Endothelial cell of umbilical vein (primary cell): ENCODE data around the gene ITPRIPL1. TPM values are rescaled to one million over a fixed set of nuclear protein-coding genes. Genes with fewer than 3 reads are reported as not detected.

ENCODE experiments used
- BruUV-seq: library from RNA; stranded (reverse); fragments of 400-500 nt; replicated peaks from 2 replicates; lab custom pipeline; 2021; lab: Mats Ljungman, UMichigan
- CTCF ChIA-PET: fragments of 300-600, 350-600 bp; sonication (Branson Sonifier 250); formaldehyde crosslinking; loops from one replicate; lab custom pipeline; 2021; ENCODE audit warnings: antibody characterized with exemption, inconsistent platforms; lab: Charles Lee
- POLR2A ChIA-PET: fragments of 300-600, 350-600 bp; sonication (Branson Sonifier 250); formaldehyde crosslinking; loops from one replicate; lab custom pipeline; 2021; ENCODE audit warnings: antibody characterized with exemption, inconsistent platforms; lab: Charles Lee
- DNase-seq: peaks from one replicate; pipeline ENCODE4 v3.0.0-alpha.2; 2011; ENCODE audit warnings: low read depth, low spot score
- FAIRE-seq: peaks from 2 replicates; lab custom pipeline; 2011; peaks lifted over from hg19 to GRCh38; lab: Jason Lieb, UNC
- H2AFZ ChIP-seq: 2 replicates; pipeline ENCODE4 v1.6.0; 2012; ENCODE audit warnings: low read depth, low read length, control low read depth, inconsistent platforms
- H3K27ac ChIP-seq: 2 replicates; pipeline ENCODE4 v1.5.1; 2011; ENCODE audit warnings: low read depth, mild to moderate bottlenecking, control low read depth, low read length, moderate library complexity; ENCODE audit not compliant: insufficient read depth
- H3K27me3 ChIP-seq, 2 experiments: 2 replicates each; pipeline versions ENCODE4 v1.6.0 to v1.6.1; 2011; ENCODE audit warnings: low read length in 2 of 2, mixed read lengths in 1 of 2; ENCODE audit not compliant: control insufficient read depth in 2 of 2, insufficient read depth in 2 of 2
- H3K36me3 ChIP-seq, 2 experiments: 2 replicates in 1 of 2; 3 replicates in 1 of 2; pipeline ENCODE4 v1.5.1; 2011; ENCODE audit warnings: low read length in 2 of 2, mild to moderate bottlenecking in 1 of 2, moderate library complexity in 1 of 2; ENCODE audit not compliant: control insufficient read depth in 2 of 2, insufficient read depth in 2 of 2; ENCODE audit errors: extremely low read depth in 1 of 2
- H3K4me1 ChIP-seq: 3 replicates; pipeline ENCODE4 v1.5.1; 2011; ENCODE audit warnings: mild to moderate bottlenecking, low read length; ENCODE audit not compliant: control insufficient read depth, insufficient read depth; ENCODE audit errors: extremely low read depth
- H3K4me2 ChIP-seq: 2 replicates; pipeline ENCODE4 v1.6.1; 2011; ENCODE audit warnings: low read length, control low read depth, mixed read lengths; ENCODE audit not compliant: insufficient read depth
- H3K4me3 ChIP-seq, 3 experiments: fragments of 200-600 bp in 1 of 3; sonication (generic), shearing (Covaris generic) in 1 of 3; replicated peaks in 1 of 3; 2 replicates each; pipeline ENCODE4 v1.5.1; 2011 to 2016; ENCODE audit warnings: control low read depth in 3 of 3, low read length in 3 of 3, mild to moderate bottlenecking in 2 of 3, inconsistent platforms in 1 of 3, low read depth in 1 of 3, moderate library complexity in 1 of 3; ENCODE audit not compliant: insufficient read depth in 1 of 3
- H3K79me2 ChIP-seq: 2 replicates; pipeline ENCODE4 v1.6.0; 2012; ENCODE audit warnings: low read length, inconsistent platforms; ENCODE audit not compliant: control insufficient read depth, insufficient read depth
- H3K9ac ChIP-seq: replicated peaks from 2 replicates; pipeline ENCODE3; 2011; ENCODE audit warnings: low read length, control low read depth; ENCODE audit not compliant: insufficient read depth; ENCODE audit errors: extremely low read depth
- H3K9me1 ChIP-seq: replicated peaks from 3 replicates; pipeline ENCODE4 v1.6.0; 2011; ENCODE audit warnings: mild to moderate bottlenecking, low read length; ENCODE audit not compliant: control insufficient read depth, insufficient read depth; ENCODE audit errors: extremely low read depth
- H3K9me3 ChIP-seq: replicated peaks from 2 replicates; pipeline ENCODE4 v1.5.1; 2012; ENCODE audit warnings: low read length, inconsistent platforms; ENCODE audit not compliant: control insufficient read depth, insufficient read depth
- H4K20me1 ChIP-seq: replicated peaks from 2 replicates; pipeline ENCODE3; 2011; ENCODE audit warnings: mild to moderate bottlenecking, low read length; ENCODE audit not compliant: control insufficient read depth, insufficient read depth; ENCODE audit errors: extremely low read depth
- EZH2 ChIP-seq: IDR thresholded peaks from 2 replicates; pipeline ENCODE4 v1.6.1; 2012; ENCODE audit warnings: borderline replicate concordance, low read depth, mild to moderate bottlenecking, moderate library complexity, low read length, inconsistent platforms; ENCODE audit not compliant: severe bottlenecking
- FOS ChIP-seq: IDR thresholded peaks from 2 replicates; pipeline ENCODE4 v1.6.1; 2011; ENCODE audit warnings: mild to moderate bottlenecking, low read length, moderate library complexity, borderline replicate concordance; ENCODE audit not compliant: insufficient read depth
- GATA2 ChIP-seq: IDR thresholded peaks from 2 replicates; pipeline ENCODE4 v1.7.0; 2011; ENCODE audit warnings: low read depth, mild to moderate bottlenecking, moderate library complexity, mixed read lengths, low read length; ENCODE audit not compliant: insufficient read length, insufficient read depth
- JUN ChIP-seq: IDR thresholded peaks from 2 replicates; pipeline ENCODE4 v1.6.1; 2011; ENCODE audit warnings: borderline replicate concordance, low read depth; ENCODE audit not compliant: insufficient read length, insufficient read depth
- MAX ChIP-seq: IDR thresholded peaks from 2 replicates; pipeline ENCODE4 v1.6.1; 2011; ENCODE audit not compliant: insufficient read depth, insufficient read length
- MYC ChIP-seq: IDR thresholded peaks from one replicate; pipeline ENCODE4 v1.6.1; 2011; ENCODE audit warnings: mild to moderate bottlenecking, low read depth, low read length
- POLR2A ChIP-seq: IDR thresholded peaks from 2 replicates; pipeline ENCODE4 v1.6.1; 2012; ENCODE audit warnings: low read depth, mild to moderate bottlenecking, control low read depth, low read length
- POLR2AphosphoS5 ChIP-seq: IDR thresholded peaks from 2 replicates; pipeline ENCODE4 v1.6.1; 2012; ENCODE audit warnings: low read depth, mild to moderate bottlenecking, control low read depth, low read length, moderate library complexity; ENCODE audit not compliant: insufficient read depth
- dilution Hi-C: fragments of 300-500 bp; cut with MboI; formaldehyde crosslinking; loops from one replicate; pipeline ENCODE4 v1.15.0; 2019; ENCODE audit warnings: low sequenced_read_pairs; ENCODE audit not compliant: extremely low pct_ligation_motif_present
- intact Hi-C: fragments of 100-400 bp; cut with micrococcal nuclease; formaldehyde crosslinking; loops from one replicate; pipeline ENCODE4 v1.10.0; 2022
- polyA plus RNA-seq, 4 experiments: library from polyadenylated mRNA; depleted of rRNA in 3 of 4; stranded (reverse) in 3 of 4; unstranded in 1 of 4; fragments of >200 nt; gene quantifications; 2 replicates each; pipeline versions ENCODE4 v1.2.1 to v1.2.3, GENCODE V29; 2011 to 2012; ENCODE audit warnings: missing spikeins in 1 of 4
- total RNA-seq: library from RNA; stranded (reverse); gene quantifications from 2 replicates; pipeline ENCODE4 v1.2.3, GENCODE V29; 2021

The ITPRIPL1 gene
- total and polyA plus RNA-seq, 2 donors (not counting 3 experiments of a cell fraction or from before 2014, with no cell fraction given) = 2.6 to 5.8 TPM

DNA sequence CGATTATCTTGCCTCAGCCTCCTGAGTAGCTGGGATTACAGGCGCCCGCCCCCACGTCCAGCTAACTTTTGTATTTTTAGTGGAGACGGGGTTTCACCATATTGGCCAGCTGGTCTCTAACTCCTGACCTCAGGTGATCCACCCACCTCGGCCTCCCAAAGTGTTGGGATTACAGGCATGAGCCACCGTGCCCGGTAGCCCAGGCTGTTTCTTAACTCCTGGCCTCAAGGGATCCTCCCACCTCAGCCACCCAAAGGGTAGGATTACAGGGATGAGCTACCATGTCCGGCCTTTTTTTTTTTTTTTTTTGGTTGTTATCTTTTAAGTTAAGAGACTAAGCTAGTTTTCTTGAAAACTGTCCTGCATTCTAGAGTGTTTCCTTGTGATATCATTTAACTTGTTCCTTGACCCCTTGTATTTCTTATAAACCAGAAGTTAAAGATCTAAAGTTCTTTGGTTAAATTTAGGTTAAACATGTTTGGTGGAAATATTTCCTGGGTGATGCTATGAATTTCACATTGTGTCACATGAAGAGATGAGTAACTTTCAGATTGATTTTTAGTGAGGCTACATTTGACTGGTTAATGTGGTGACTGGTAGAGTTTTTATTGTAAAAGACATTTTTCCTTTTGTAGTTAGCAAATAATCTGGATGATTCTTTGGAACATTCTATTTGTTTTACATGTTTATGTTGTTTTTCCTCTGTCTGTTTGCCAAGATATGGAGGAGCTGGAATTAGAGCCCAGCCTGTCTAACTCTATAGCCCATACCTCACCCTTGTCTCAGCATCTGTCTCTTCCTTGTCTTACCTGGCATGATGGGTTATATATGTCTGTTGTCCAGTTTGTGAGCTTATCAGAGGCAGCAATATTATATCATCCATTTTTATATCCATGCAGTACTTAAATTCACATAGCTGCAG is 15.6 kb downstream of the ITPRIPL1 start:
- no peak for DNase-seq
- intact Hi-C loops (no loop called here), dilution Hi-C loops (no loop called here)
- Histone ChIP-seq H3K9me3 (no peaks in the 10 kb centered on the region), H3K27me3 (no peaks in the 10 kb centered on the region), H3K36me3 (peaks cover 0 to 20% of the 10 kb centered on the region in 2 experiments), H3K27ac (no peak overlapping the region), H3K4me1 (peaks cover 11% of the 10 kb centered on the region), H4K20me1 (no peaks in the 10 kb centered on the region), H2AFZ (no peak overlapping the region), H3K4me2 (no peak overlapping the region), H3K9me1 (no peaks in the 10 kb centered on the region), H3K4me3 (no peak overlapping the region), H3K79me2 (peaks cover 53% of the 10 kb centered on the region), H3K9ac (no peak overlapping the region)
- FAIRE-seq = no peak
- ChIA-PET CTCF (interaction anchor here (1.1 kb wide), 1 partner anchor 66 kb away, joined by 4 read pairs; no protein-coding TSS in a partner anchor), POLR2A (no interaction called here)
- BruUV-seq = no TSS peak
- no peak for TF ChIP-seq FOS
- no peak for TF ChIP-seq MAX
- TF ChIP-seq EZH2 = no peak
- TF ChIP-seq POLR2AphosphoS5 = no peak
- no peak for TF ChIP-seq POLR2A
- no peak for TF ChIP-seq JUN
- no peak for TF ChIP-seq GATA2
- no peak for TF ChIP-seq MYC
